Skeletal muscle tissue (tissue), 2 donors: ENCODE results near the gene CCDC170. TPM values are rescaled to one million over a fixed set of nuclear protein-coding genes. Genes with fewer than 3 reads are reported as not detected.

Experiments used
- small RNA-seq: library from RNA; depleted of rRNA; stranded (forward); fragments of <200 nt; gene quantifications from one replicate; pipeline ENCODE3, GENCODE V24; 2014
- total RNA-seq: library from RNA; depleted of rRNA; stranded (reverse); fragments of >200 nt; gene quantifications from one replicate; pipeline ENCODE4 v1.2.3, GENCODE V29; 2014

CCDC170 gene
- total RNA-seq, 1 donor from 2014 or later, result 1.0 TPM

Small RNA genes lying within 50 kb of the gene (small RNA-seq; reads per million reads assigned to genes)
- not detected for gene RNU6-813P

Other genes with a start within 250 kb of the CCDC170 start
- 5.7 TPM for gene ZBTB2, start 102.5 kb upstream of the CCDC170 start, total RNA-seq
- gene RMND1, start 41.9 kb upstream of the CCDC170 start, total RNA-seq, result 30.8 TPM